Endodermal cell (in vitro differentiated cells): ENCODE data around the gene MTRFR. TPM values are rescaled to one million over a fixed set of nuclear protein-coding genes. Genes with fewer than 3 reads are reported as not detected.

ENCODE experiments used
- DNase-seq: peaks from one replicate; pipeline ENCODE4 v3.0.0-alpha.2; 2017
- H3K27ac ChIP-seq: 2 replicates; pipeline ENCODE4 v1.5.1; 2013; ENCODE audit warnings: mild to moderate bottlenecking, low read depth, low read length, moderate library complexity
- H3K27me3 ChIP-seq: 2 replicates; pipeline ENCODE4 v1.6.1; 2013; ENCODE audit warnings: mild to moderate bottlenecking, low read length, moderate library complexity; ENCODE audit not compliant: insufficient read depth, control insufficient read depth, poor library complexity, severe bottlenecking
- H3K36me3 ChIP-seq: 2 replicates; pipeline ENCODE4 v1.7.0; 2013; ENCODE audit warnings: mild to moderate bottlenecking, low read length, moderate library complexity; ENCODE audit not compliant: control insufficient read depth, insufficient read depth
- H3K4me1 ChIP-seq: one replicate; pipeline ENCODE4 v1.7.0; 2013; ENCODE audit warnings: low read length; ENCODE audit not compliant: control insufficient read depth, insufficient read depth
- H3K4me3 ChIP-seq: 2 replicates; pipeline ENCODE4 v1.5.1; 2013; ENCODE audit warnings: mild to moderate bottlenecking, low read length, moderate library complexity
- H3K9ac ChIP-seq: 2 replicates; pipeline ENCODE4 v1.6.1; 2013; ENCODE audit warnings: mild to moderate bottlenecking, low read length, moderate library complexity; ENCODE audit not compliant: poor library complexity, severe bottlenecking; ENCODE audit errors: extremely low read depth
- H3K9me3 ChIP-seq: 2 replicates; pipeline ENCODE4 v1.6.1; 2013; ENCODE audit warnings: mild to moderate bottlenecking, low read length, moderate library complexity; ENCODE audit not compliant: control insufficient read depth
- H3K27ac Mint-ChIP-seq: 2 replicates; pipeline ENCODE4 v1.8.0; 2020; ENCODE audit warnings: mixed read lengths
- H3K27me3 Mint-ChIP-seq: 2 replicates; pipeline ENCODE4 v1.8.0; 2021; ENCODE audit warnings: mild to moderate bottlenecking, mixed read lengths; ENCODE audit not compliant: insufficient read depth
- H3K36me3 Mint-ChIP-seq: 2 replicates; pipeline ENCODE4 v1.8.0; 2020; ENCODE audit warnings: low read depth, mixed read lengths
- H3K4me1 Mint-ChIP-seq: 2 replicates; pipeline ENCODE4 v1.8.0; 2020; ENCODE audit warnings: mixed read lengths
- H3K4me3 Mint-ChIP-seq: 2 replicates; pipeline ENCODE4 v1.8.0; 2020; ENCODE audit warnings: mild to moderate bottlenecking, moderate library complexity, mixed read lengths
- H3K9me3 Mint-ChIP-seq: 2 replicates; pipeline ENCODE4 v1.8.0; 2020; ENCODE audit warnings: mild to moderate bottlenecking, mixed read lengths
- WGBS, 2 experiments: methylation state at CpG; one replicate each; pipeline versions ENCODE4 v1.1.5 to v1.1.7; 2013; ENCODE audit warnings: missing lambda C conversion rate in 2 of 2, mixed read lengths in 1 of 2; ENCODE audit not compliant: insufficient coverage in 1 of 2, insufficient read length in 1 of 2; 5-methylcytosine and 5-hydroxymethylcytosine counted together
- total RNA-seq, 2 donors: library from RNA; stranded (reverse); fragmentation: NEBNext Ultra II Directional in 1 of 2; extraction: Animal tissue kit (Norgen Biotek cat#: 25700) in 1 of 2; gene quantifications; 2 replicates in 1 of 2; 3 replicates in 1 of 2; pipeline ENCODE4 v1.2.1, GENCODE V29; 2021
- TF ChIP-seq, protein P1 (sequence below): fragments of 200-600 bp; sonication (generic); conservative IDR thresholded peaks from 2 replicates; pipeline ENCODE4 v1.5.0; 2021; ENCODE audit warnings: antibody characterized with exemption, mild to moderate bottlenecking

The MTRFR gene
- total RNA-seq, 2 donors from 2014 or later = 16.2 to 19.3 TPM

- Histone ChIP-seq H3K27me3 (no peaks in the 10 kb centered on the region), H3K36me3 (peaks cover 55% of the 10 kb centered on the region), H3K4me3 (no peak overlapping the region), H3K9ac (no peak overlapping the region), H3K4me1 (peaks cover 4% of the 10 kb centered on the region), H3K27ac (no peak overlapping the region), H3K9me3 (peaks cover 10% of the 10 kb centered on the region)
- TF ChIP-seq, protein P1, sequence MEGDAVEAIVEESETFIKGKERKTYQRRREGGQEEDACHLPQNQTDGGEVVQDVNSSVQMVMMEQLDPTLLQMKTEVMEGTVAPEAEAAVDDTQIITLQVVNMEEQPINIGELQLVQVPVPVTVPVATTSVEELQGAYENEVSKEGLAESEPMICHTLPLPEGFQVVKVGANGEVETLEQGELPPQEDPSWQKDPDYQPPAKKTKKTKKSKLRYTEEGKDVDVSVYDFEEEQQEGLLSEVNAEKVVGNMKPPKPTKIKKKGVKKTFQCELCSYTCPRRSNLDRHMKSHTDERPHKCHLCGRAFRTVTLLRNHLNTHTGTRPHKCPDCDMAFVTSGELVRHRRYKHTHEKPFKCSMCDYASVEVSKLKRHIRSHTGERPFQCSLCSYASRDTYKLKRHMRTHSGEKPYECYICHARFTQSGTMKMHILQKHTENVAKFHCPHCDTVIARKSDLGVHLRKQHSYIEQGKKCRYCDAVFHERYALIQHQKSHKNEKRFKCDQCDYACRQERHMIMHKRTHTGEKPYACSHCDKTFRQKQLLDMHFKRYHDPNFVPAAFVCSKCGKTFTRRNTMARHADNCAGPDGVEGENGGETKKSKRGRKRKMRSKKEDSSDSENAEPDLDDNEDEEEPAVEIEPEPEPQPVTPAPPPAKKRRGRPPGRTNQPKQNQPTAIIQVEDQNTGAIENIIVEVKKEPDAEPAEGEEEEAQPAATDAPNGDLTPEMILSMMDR = peak; percentile 72
- H3K27ac Mint-ChIP-seq = peak overlapping the region; percentile 75
- 80 to 91% methylated on average over 6 to 7 of the region's 7 CpGs for WGBS, 2 experiments
- H3K9me3 Mint-ChIP-seq = no peaks in the 10 kb centered on the region
- H3K27me3 Mint-ChIP-seq = no peaks in the 10 kb centered on the region
- H3K36me3 Mint-ChIP-seq = peaks cover 63% of the 10 kb centered on the region
- H3K4me3 Mint-ChIP-seq = no peak overlapping the region
- DNase-seq = peak; percentile 91
- peaks cover 14% of the 10 kb centered on the region for H3K4me1 Mint-ChIP-seq
These were observed 31.4 kb downstream of the MTRFR start for GRCh38 chr12:123264642-123265041.

DNA sequence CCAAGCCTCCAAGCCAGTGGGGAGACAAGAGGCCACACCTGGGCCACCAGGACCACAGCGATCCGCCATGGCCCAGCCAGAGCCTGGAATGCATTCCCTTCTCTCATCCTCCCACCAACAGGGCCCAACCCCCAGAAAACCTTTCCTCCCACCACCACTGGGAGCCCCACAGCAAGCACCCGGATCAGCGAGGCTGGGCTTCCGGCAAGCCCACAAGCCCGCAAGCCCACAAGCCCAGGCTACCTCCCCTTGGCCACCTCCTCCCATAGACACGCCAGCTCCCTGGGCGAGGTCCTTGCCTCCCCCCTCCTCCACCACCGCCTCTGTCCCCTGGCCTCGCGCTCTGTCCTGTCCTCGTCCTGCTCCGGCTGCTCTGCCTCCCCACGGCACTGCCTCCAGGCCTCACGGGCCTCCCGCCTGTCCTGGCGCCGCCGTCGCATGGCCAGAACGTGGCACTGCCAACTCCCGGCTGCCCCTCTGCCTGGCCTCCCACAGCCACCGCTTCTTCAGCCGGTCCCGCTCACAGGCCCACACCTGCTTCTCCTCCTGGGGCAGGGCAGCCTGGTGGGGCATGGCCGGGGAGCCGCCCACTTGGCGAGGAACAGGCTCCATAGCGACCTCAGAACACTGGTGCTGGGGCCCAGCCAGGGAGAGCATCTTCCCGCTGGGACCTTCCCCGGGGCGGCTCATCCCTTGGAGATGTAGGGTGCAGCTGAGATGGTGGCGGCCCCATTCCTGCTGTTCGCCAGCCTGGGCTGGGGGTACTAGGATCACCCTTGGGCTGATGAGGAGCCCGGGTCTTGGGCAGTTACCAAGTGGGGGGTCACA is 32.8 kb downstream of the MTRFR start:
- Histone ChIP-seq H3K9me3 (peaks cover 7% of the 10 kb centered on the region), H3K36me3 (peaks cover 41% of the 10 kb centered on the region), H3K27me3 (no peaks in the 10 kb centered on the region), H3K4me1 (peaks cover 4% of the 10 kb centered on the region), H3K4me3 (no peak overlapping the region), H3K27ac (no peak overlapping the region), H3K9ac (no peak overlapping the region)
- no peak overlapping the region for H3K27ac Mint-ChIP-seq
- no peaks in the 10 kb centered on the region for H3K27me3 Mint-ChIP-seq
- peaks cover 12% of the 10 kb centered on the region for H3K4me1 Mint-ChIP-seq
- WGBS, 2 experiments = 95 to 96% methylated on average over 22 to 35 of the region's 35 CpGs
- H3K4me3 Mint-ChIP-seq = no peak overlapping the region
- peaks cover 49% of the 10 kb centered on the region for H3K36me3 Mint-ChIP-seq
- H3K9me3 Mint-ChIP-seq = no peaks in the 10 kb centered on the region
- DNase-seq = peak; percentile 63
- TF ChIP-seq, protein P1 = no peak

DNA sequence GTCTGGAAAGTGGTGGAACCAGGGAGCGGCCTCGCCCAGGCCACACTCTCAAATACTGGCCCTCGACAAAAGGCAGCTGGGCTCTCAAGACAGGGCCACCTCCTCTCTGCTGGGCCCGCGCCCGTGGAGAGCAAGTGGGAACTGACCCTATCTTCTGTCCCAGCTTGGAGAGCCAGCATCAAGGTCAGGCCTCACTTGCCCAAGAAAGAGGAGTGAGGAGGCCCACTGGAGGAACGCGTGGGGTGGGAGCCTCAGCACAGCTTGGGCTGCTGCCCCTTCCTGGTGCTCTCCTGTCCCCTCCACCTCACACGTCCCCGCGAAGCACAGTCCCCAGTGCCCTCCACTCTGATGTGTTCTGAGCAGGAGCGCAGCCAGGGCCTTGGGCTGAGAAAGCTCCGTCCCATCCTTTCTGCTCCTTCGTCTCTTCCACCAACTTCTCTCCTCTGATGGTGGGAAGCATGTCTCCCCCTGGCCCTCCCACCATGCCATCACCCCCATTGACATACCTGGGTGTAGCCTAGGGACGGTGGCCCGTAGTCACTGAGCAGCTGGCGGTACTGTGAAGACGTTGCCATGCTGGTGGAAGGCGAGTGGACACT is 33.5 kb downstream of the MTRFR start:
- no peaks in the 10 kb centered on the region for H3K27me3 Mint-ChIP-seq
- peak overlapping the region; percentile 21 for H3K27ac Mint-ChIP-seq
- TF ChIP-seq, protein P1 = no peak
- Histone ChIP-seq H3K4me3 (no peak overlapping the region), H3K27me3 (no peaks in the 10 kb centered on the region), H3K36me3 (peaks cover 34% of the 10 kb centered on the region), H3K4me1 (peaks cover 4% of the 10 kb centered on the region), H3K9me3 (peaks cover under 1% of the 10 kb centered on the region), H3K27ac (no peak overlapping the region), H3K9ac (no peak overlapping the region)
- H3K4me3 Mint-ChIP-seq = no peak overlapping the region
- H3K4me1 Mint-ChIP-seq = peaks cover 9% of the 10 kb centered on the region
- H3K9me3 Mint-ChIP-seq = no peaks in the 10 kb centered on the region
- 96 to 97% methylated on average over 11 to 19 of the region's 19 CpGs for WGBS, 2 experiments
- peaks cover 42% of the 10 kb centered on the region for H3K36me3 Mint-ChIP-seq
- DNase-seq = no peak
